K562 (cell line): ENCODE data around the gene SOX12. TPM values are rescaled to one million over a fixed set of nuclear protein-coding genes. Genes with fewer than 3 reads are reported as not detected.

Experiments
- ATAC-seq: fragments of 200-7000 bp; cut with Tn5 transposase; 3 replicates; pipeline ENCODE4 v1.9.1; 2020; ENCODE audit warnings: moderate library complexity
- BruUV-seq: library from RNA; stranded (reverse); fragments of 400-500 nt; replicated peaks from 2 replicates; lab custom pipeline; 2021; lab: Mats Ljungman, UMichigan
- CTCF ChIA-PET: fragments of 300-600 bp; formaldehyde crosslinking; extraction: SDS; loops from one replicate; lab custom pipeline; 2021; ENCODE audit warnings: low intra/inter-chr PET ratio; lab: Yijun Ruan, JAX
- POLR2A ChIA-PET: fragments of 300-600, 350-650 bp; sonication (Branson Sonifier 250); formaldehyde crosslinking; extraction: SDS; loops from one replicate; lab custom pipeline; 2021; ENCODE audit warnings: antibody characterized with exemption, inconsistent platforms; lab: Yijun Ruan, JAX
- DNase-seq, 4 experiments: peaks; one replicate each; pipeline versions ENCODE4 v3.0.0 to v3.0.0-alpha.2; 2011 to 2018; ENCODE audit warnings: low spot score in 3 of 4, mixed read lengths in 3 of 4; ENCODE audit errors: extremely low read depth in 1 of 4
- FAIRE-seq: peaks from 2 replicates; lab custom pipeline; 2011; peaks lifted over from hg19 to GRCh38; lab: Jason Lieb, UNC
- H2AFZ ChIP-seq: 2 replicates; pipeline ENCODE4 v1.6.0; 2011; ENCODE audit warnings: low read depth, low read length, control low read depth, inconsistent platforms
- H3K27ac ChIP-seq: fragments of 200-600 bp; 3 replicates; pipeline ENCODE4 v1.8.0; 2011; ENCODE audit warnings: low read depth, mild to moderate bottlenecking, control low read depth, inconsistent platforms, low read length, moderate library complexity, mixed read lengths; ENCODE audit errors: extremely low read depth
- H3K27me3 ChIP-seq, 2 experiments: fragments of 300-600 bp in 1 of 2; 2 replicates in 1 of 2; 3 replicates in 1 of 2; pipeline versions ENCODE4 v1.6.0 to v1.8.0; 2011; ENCODE audit warnings: inconsistent platforms in 2 of 2, low read length in 2 of 2, mild to moderate bottlenecking in 1 of 2, mixed read lengths in 1 of 2, moderate library complexity in 1 of 2; ENCODE audit not compliant: control insufficient read depth in 2 of 2, insufficient read depth in 2 of 2
- H3K36me3 ChIP-seq: fragments of 300-600 bp; 3 replicates; pipeline ENCODE4 v1.8.0; 2011; ENCODE audit warnings: mild to moderate bottlenecking, low read length, inconsistent platforms; ENCODE audit not compliant: control insufficient read depth, insufficient read depth
- H3K4me1 ChIP-seq, 2 experiments: fragments of 200-600 bp in 1 of 2; replicated peaks in 1 of 2; 2 replicates in 1 of 2; 3 replicates in 1 of 2; pipeline versions ENCODE4 v1.5.1 to v1.8.0; 2011; ENCODE audit warnings: inconsistent platforms in 2 of 2, low read length in 2 of 2, mild to moderate bottlenecking in 1 of 2, mixed read lengths in 1 of 2, moderate library complexity in 1 of 2; ENCODE audit not compliant: control insufficient read depth in 2 of 2, insufficient read depth in 2 of 2
- H3K4me2 ChIP-seq: 2 replicates; pipeline ENCODE4 v1.6.1; 2011; ENCODE audit warnings: low read length, control low read depth, inconsistent platforms, mixed read lengths; ENCODE audit not compliant: insufficient read depth
- H3K4me3 ChIP-seq: fragments of 200-600 bp; sonication (generic), shearing (Covaris generic); 2 replicates; pipeline ENCODE4 v1.5.1; 2016; ENCODE audit warnings: control low read depth, inconsistent platforms
- H3K79me2 ChIP-seq: fragments of 200-600 bp; 3 replicates; pipeline ENCODE4 v1.8.0; 2011; ENCODE audit warnings: low read length, inconsistent platforms; ENCODE audit not compliant: control insufficient read depth, insufficient read depth
- H3K9ac ChIP-seq, 2 experiments: 2 replicates each; pipeline versions ENCODE4 v1.6.0 to v1.6.1; 2011; ENCODE audit warnings: low read depth in 2 of 2, low read length in 2 of 2, control low read depth in 1 of 2, inconsistent platforms in 1 of 2, mild to moderate bottlenecking in 1 of 2, mixed read lengths in 1 of 2; ENCODE audit not compliant: insufficient read depth in 1 of 2
- H3K9me1 ChIP-seq: one replicate; pipeline ENCODE4 v1.6.0; 2011; ENCODE audit warnings: inconsistent platforms, mild to moderate bottlenecking, low read length, moderate library complexity; ENCODE audit not compliant: control insufficient read depth, insufficient read depth
- H3K9me3 ChIP-seq: replicated peaks from 2 replicates; pipeline ENCODE4 v1.5.1; 2011; ENCODE audit warnings: low read depth, low read length, inconsistent platforms; ENCODE audit not compliant: control insufficient read depth, insufficient read depth
- H4K20me1 ChIP-seq: replicated peaks from 2 replicates; pipeline ENCODE4 v1.6.1; 2011; ENCODE audit warnings: low read length, inconsistent platforms, mixed read lengths; ENCODE audit not compliant: control insufficient read depth, insufficient read depth
- BMI1 ChIP-seq: fragments of 150-350 bp; IDR thresholded peaks from 2 replicates; pipeline ENCODE4 v1.6.1; 2014; ENCODE audit warnings: low read length
- CBX3 ChIP-seq, 2 experiments: IDR thresholded peaks; 1 replicate in 1 of 2; 2 replicates in 1 of 2; pipeline ENCODE4 v1.6.1; 2012; ENCODE audit warnings: inconsistent platforms in 2 of 2, low read length in 2 of 2, borderline replicate concordance in 1 of 2, control low read depth in 1 of 2
- E2F3 ChIP-seq: fragments of 250-450 bp; sonication (Bioruptor Pico); IDR thresholded peaks from 2 replicates; pipeline ENCODE4 v1.4.0; 2020; ENCODE audit warnings: mild to moderate bottlenecking
- EP300 ChIP-seq: IDR thresholded peaks from 2 replicates; pipeline ENCODE4 v1.6.1; 2012; ENCODE audit warnings: low read length, improper control_type of control experiment
- HOXB6 ChIP-seq: fragments of 250-450 bp; sonication (Bioruptor Pico); IDR thresholded peaks from 2 replicates; pipeline ENCODE4 v1.5.1; 2022; ENCODE audit warnings: mild to moderate bottlenecking, borderline replicate concordance
- JUNB ChIP-seq: fragments of 450-650 bp; formaldehyde crosslinking; conservative IDR thresholded peaks from 2 replicates; pipeline ENCODE4 v1.4.0; 2020; ENCODE audit warnings: mild to moderate bottlenecking
- MAFF ChIP-seq: IDR thresholded peaks from 2 replicates; pipeline ENCODE4 v1.6.1; 2012; ENCODE audit warnings: low read length, improper control_type of control experiment
- MYC ChIP-seq, 2 experiments: fragments of 250-450 bp in 1 of 2; sonication (Bioruptor Pico) in 1 of 2; IDR thresholded peaks; 2 replicates each; pipeline versions ENCODE4 v1.5.1 to v1.6.1; 2012 to 2021; ENCODE audit warnings: low read depth in 2 of 2, borderline replicate concordance in 1 of 2, improper control_type of control experiment in 1 of 2, low read length in 1 of 2, mild to moderate bottlenecking in 1 of 2, moderate library complexity in 1 of 2
- NCOA2 ChIP-seq, 2 experiments: fragments of 450-650 bp; IDR thresholded peaks; 2 replicates each; pipeline ENCODE4 v1.6.1; 2018; ENCODE audit warnings: mild to moderate bottlenecking in 2 of 2, moderate library complexity in 1 of 2; ENCODE audit not compliant: partially characterized antibody in 2 of 2
- NEUROD1 ChIP-seq: fragments of 150-350 bp; IDR thresholded peaks from 2 replicates; pipeline ENCODE4 v1.6.1; 2014; ENCODE audit warnings: borderline replicate concordance, low read length, low read depth; ENCODE audit not compliant: partially characterized antibody
- POLR2AphosphoS2 ChIP-seq: IDR thresholded peaks from 2 replicates; pipeline ENCODE4 v1.6.1; 2012; ENCODE audit warnings: low read length, improper control_type of control experiment
- ZNF347 ChIP-seq: fragments of 450-650 bp; formaldehyde crosslinking; IDR thresholded peaks from 2 replicates; pipeline ENCODE4 v1.4.0; 2020; ENCODE audit warnings: low read depth, mild to moderate bottlenecking, moderate library complexity
- ZNF408 ChIP-seq: fragments of 250-450 bp; sonication (Bioruptor Pico); IDR thresholded peaks from 2 replicates; pipeline ENCODE4 v1.4.0; 2020; ENCODE audit warnings: low read depth, mild to moderate bottlenecking, moderate library complexity
- ZNF695 ChIP-seq: fragments of 450-650 bp; formaldehyde crosslinking; IDR thresholded peaks from 2 replicates; pipeline ENCODE4 v1.4.0; 2020; ENCODE audit warnings: mild to moderate bottlenecking, moderate library complexity
- WGBS: fragments of 100-300 bp; shearing (Covaris generic); methylation state at CpG from one replicate; pipeline ENCODE4 v1.1.6; 2016; ENCODE audit warnings: low coverage, mixed read lengths; ENCODE audit not compliant: insufficient coverage; ENCODE audit errors: missing lambda C conversion rate; 5-methylcytosine and 5-hydroxymethylcytosine counted together
- in situ Hi-C: fragments of 300-500 bp; cut with MboI; formaldehyde crosslinking; loops from 4 replicates; pipeline ENCODE4 v1.15.0; 2018; ENCODE audit warnings: inconsistent platforms, mixed read lengths
- intact Hi-C: fragments of 100-400 bp; cut with micrococcal nuclease; formaldehyde crosslinking; loops from 2 replicates; pipeline ENCODE4 v1.14.2; 2022
- polyA plus RNA-seq, 8 experiments: library from polyadenylated mRNA; depleted of rRNA in 4 of 8; stranded (reverse) in 5 of 8; unstranded in 3 of 8; fragments of >200 nt; fragmentation: Nextera tagmentation in 2 of 8; fragmentation: Illumina TruSeq in 1 of 8; extraction: Ambion mirVana in 2 of 8; extraction: Trizol in 1 of 8; gene quantifications; 2 replicates each; pipeline versions ENCODE4 v1.2.1 to v1.2.3, GENCODE V29; 2011 to 2014; ENCODE audit warnings: inconsistent platforms in 1 of 8, missing spikeins in 1 of 8
- total RNA-seq, 7 experiments: library from RNA; depleted of rRNA in 6 of 7; stranded (reverse); fragments of >200 nt in 6 of 7; fragmentation: Illumina TruSeq in 2 of 7; extraction: Trizol in 2 of 7; gene quantifications; 2 replicates each; pipeline versions ENCODE4 v1.2.1 to v1.2.3, GENCODE V29; 2011 to 2021; ENCODE audit warnings: low replicate concordance in 1 of 7
- TF ChIP-seq, protein P1 (sequence below): sonication (generic); formaldehyde crosslinking; IDR thresholded peaks from 2 replicates; pipeline ENCODE4 v1.8.1; 2023; ENCODE audit warnings: mild to moderate bottlenecking, missing genetic modification reagents
- TF ChIP-seq, protein P2 (sequence below): IDR thresholded peaks from 2 replicates; pipeline ENCODE4 v1.6.1; 2011; ENCODE audit not compliant: insufficient read length; ENCODE audit errors: extremely low read depth
- TF ChIP-seq, protein P3 (sequence below): fragments of 450-650 bp; IDR thresholded peaks from 2 replicates; pipeline ENCODE4 v1.6.1; 2014; ENCODE audit warnings: low read depth, mild to moderate bottlenecking, moderate library complexity, borderline replicate concordance

Gene SOX12
- total and polyA plus RNA-seq, 9 of the 15 experiments (the other 6 are each of a cell fraction or from before 2014, with no cell fraction given): 0.42 to 26.3 (median 2.6) TPM

DNA sequence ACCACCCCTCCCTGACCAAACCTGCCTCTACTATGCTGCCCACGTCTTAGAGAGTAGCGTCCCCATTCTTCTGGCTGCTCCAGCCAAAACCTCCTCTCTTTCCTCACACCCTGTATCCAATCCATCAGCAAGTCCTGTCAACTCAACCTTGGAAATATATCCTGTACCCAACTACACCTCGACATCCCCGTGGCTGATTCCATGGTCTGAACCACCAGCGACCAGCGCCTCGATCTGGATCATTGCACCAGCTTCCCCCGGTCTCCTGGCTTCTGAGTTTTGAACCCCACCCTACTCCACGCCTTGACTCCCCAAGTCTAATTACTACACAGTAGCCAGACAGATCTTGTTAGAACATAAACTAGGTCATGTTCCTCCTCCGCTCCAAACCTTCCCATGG lies 31.4 kb downstream of the SOX12 start:
- BruUV-seq: no TSS peak

More for the DNA sequence above, 31.4 kb downstream of the SOX12 start:
- no peaks in the 10 kb centered on the region for H3K9me3 ChIP-seq
- in situ Hi-C loops (no loop called here), intact Hi-C loops (loop anchor here (10.0 kb wide), 2 partner anchors 188 to 288 kb away; partner anchors contain the start of gene CSNK2A1)
- DNase-seq (no peak), FAIRE-seq (no peak), ATAC-seq (no peak)
- WGBS: 84% methylated on average over 6 of the region's 10 CpGs
- H2AFZ ChIP-seq: no peak overlapping the region
- no peak overlapping the region for H3K4me2 ChIP-seq
- H3K27ac ChIP-seq: no peak overlapping the region; the same call in 2 of the 3 replicates
- POLR2A ChIA-PET: interaction anchor here (0.6 to 2.0 kb wide), 5 partner anchors 10 to 56 kb away, joined by 3 to 5 read pairs (median 4); partner anchors contain the start of gene TRIB3
- no peaks in the 10 kb centered on the region for H3K79me2 ChIP-seq
- peak overlapping the region in 1 of 2 experiments; percentile 48; a peak in 1 of 4 replicates for H3K9ac ChIP-seq
- no peaks in the 10 kb centered on the region for H4K20me1 ChIP-seq
- no peaks in the 10 kb centered on the region for H3K9me1 ChIP-seq
- no peaks in the 10 kb centered on the region; the same call in 2 of the 3 replicates for H3K36me3 ChIP-seq
- H3K4me3 ChIP-seq: no peak overlapping the region
- TF ChIP-seq HOXB6 (CRISPR knock-in tag): no peak
- TF ChIP-seq, protein P1, sequence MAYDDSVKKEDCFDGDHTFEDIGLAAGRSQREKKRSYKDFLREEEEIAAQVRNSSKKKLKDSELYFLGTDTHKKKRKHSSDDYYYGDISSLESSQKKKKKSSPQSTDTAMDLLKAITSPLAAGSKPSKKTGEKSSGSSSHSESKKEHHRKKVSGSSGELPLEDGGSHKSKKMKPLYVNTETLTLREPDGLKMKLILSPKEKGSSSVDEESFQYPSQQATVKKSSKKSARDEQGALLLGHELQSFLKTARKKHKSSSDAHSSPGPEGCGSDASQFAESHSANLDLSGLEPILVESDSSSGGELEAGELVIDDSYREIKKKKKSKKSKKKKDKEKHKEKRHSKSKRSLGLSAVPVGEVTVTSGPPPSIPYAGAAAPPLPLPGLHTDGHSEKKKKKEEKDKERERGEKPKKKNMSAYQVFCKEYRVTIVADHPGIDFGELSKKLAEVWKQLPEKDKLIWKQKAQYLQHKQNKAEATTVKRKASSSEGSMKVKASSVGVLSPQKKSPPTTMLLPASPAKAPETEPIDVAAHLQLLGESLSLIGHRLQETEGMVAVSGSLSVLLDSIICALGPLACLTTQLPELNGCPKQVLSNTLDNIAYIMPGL (CRISPR knock-in tag): no peak
- TF ChIP-seq ZNF408 (CRISPR knock-in tag): no peak
- no peak for TF ChIP-seq NCOA2 (IDR thresholded peaks at IDR 0.05; ENCODE audit: partially characterized antibody in 2 of 2)
- no peak for TF ChIP-seq ZNF695 (CRISPR knock-in tag)
- TF ChIP-seq, protein P2, sequence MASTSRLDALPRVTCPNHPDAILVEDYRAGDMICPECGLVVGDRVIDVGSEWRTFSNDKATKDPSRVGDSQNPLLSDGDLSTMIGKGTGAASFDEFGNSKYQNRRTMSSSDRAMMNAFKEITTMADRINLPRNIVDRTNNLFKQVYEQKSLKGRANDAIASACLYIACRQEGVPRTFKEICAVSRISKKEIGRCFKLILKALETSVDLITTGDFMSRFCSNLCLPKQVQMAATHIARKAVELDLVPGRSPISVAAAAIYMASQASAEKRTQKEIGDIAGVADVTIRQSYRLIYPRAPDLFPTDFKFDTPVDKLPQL: no peak
- no peak for TF ChIP-seq EP300
- TF ChIP-seq JUNB (CRISPR knock-in tag): no peak
- TF ChIP-seq E2F3 (CRISPR knock-in tag): no peak
- TF ChIP-seq POLR2AphosphoS2: no peak
- no peak for TF ChIP-seq CBX3 (IDR thresholded peaks at IDR 0.05; ENCODE audit: borderline replicate concordance in 1 of 2, low read length in 2 of 2)
- TF ChIP-seq MAFF: no peak
- TF ChIP-seq MYC (IDR thresholded peaks at IDR 0.05; ENCODE audit: low read depth, low read length): no peak
- TF ChIP-seq MYC (CRISPR knock-in tag; IDR thresholded peaks at IDR 0.05; ENCODE audit: borderline replicate concordance, low read depth): no peak
- no peak for TF ChIP-seq BMI1
- TF ChIP-seq NEUROD1: no peak
- TF ChIP-seq ZNF347 (CRISPR knock-in tag): no peak
- TF ChIP-seq, protein P3, sequence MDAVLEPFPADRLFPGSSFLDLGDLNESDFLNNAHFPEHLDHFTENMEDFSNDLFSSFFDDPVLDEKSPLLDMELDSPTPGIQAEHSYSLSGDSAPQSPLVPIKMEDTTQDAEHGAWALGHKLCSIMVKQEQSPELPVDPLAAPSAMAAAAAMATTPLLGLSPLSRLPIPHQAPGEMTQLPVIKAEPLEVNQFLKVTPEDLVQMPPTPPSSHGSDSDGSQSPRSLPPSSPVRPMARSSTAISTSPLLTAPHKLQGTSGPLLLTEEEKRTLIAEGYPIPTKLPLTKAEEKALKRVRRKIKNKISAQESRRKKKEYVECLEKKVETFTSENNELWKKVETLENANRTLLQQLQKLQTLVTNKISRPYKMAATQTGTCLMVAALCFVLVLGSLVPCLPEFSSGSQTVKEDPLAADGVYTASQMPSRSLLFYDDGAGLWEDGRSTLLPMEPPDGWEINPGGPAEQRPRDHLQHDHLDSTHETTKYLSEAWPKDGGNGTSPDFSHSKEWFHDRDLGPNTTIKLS: no peak
- no peaks in the 10 kb centered on the region for H3K27me3 ChIP-seq
- CTCF ChIA-PET: interaction anchor here (3.9 kb wide), 1 partner anchor 75 kb away, joined by 27 read pairs; no protein-coding TSS in a partner anchor
- H3K4me1 ChIP-seq: peaks cover 6 to 10% of the 10 kb centered on the region in 2 experiments; a peak in 4 of 5 replicates
